CD4-positive, alpha-beta memory T cell (primary cell): Measurements from ENCODE around the gene ACAP1. TPM values are rescaled to one million over a fixed set of nuclear protein-coding genes. Genes with fewer than 3 reads are reported as not detected.
A peak's percentile ranks its signal among the peaks of the same experiment; 100 is the strongest.

Source experiments
- CTCF ChIA-PET: fragments of 350-600 bp; sonication (Branson Sonifier 250); formaldehyde crosslinking; loops from one replicate; lab custom pipeline; 2021; ENCODE audit warnings: inconsistent platforms; ENCODE audit not compliant: partially characterized antibody; lab: Charles Lee
- POLR2A ChIA-PET: fragments of 350-600 bp; sonication (Branson Sonifier 250); formaldehyde crosslinking; loops from one replicate; lab custom pipeline; 2021; ENCODE audit not compliant: partially characterized antibody; lab: Charles Lee
- DNase-seq, 5 donors: peaks; one replicate each; pipeline versions ENCODE4 v3.0.0 to v3.0.0-alpha.2; 2020 to 2022; ENCODE audit warnings: mixed read lengths in 1 of 5
- H3K27ac ChIP-seq: one replicate; pipeline ENCODE4 v1.7.0; 2013; ENCODE audit warnings: low read depth, low read length
- H3K27me3 ChIP-seq: 2 replicates; pipeline ENCODE4 v1.7.0; 2013; ENCODE audit warnings: mild to moderate bottlenecking, low read length, moderate library complexity; ENCODE audit not compliant: insufficient read depth
- H3K36me3 ChIP-seq: 2 replicates; pipeline ENCODE4 v1.7.0; 2013; ENCODE audit warnings: mild to moderate bottlenecking, low read length, moderate library complexity; ENCODE audit not compliant: insufficient read depth
- H3K4me1 ChIP-seq: 2 replicates; pipeline ENCODE4 v1.7.0; 2013; ENCODE audit warnings: mild to moderate bottlenecking, low read length, moderate library complexity; ENCODE audit not compliant: insufficient read depth
- H3K4me3 ChIP-seq, 2 donors: one replicate each; pipeline ENCODE4 v1.7.0; 2013; ENCODE audit warnings: low read length in 2 of 2, mild to moderate bottlenecking in 1 of 2
- H3K9me3 ChIP-seq, 2 donors: one replicate each; pipeline ENCODE4 v1.7.0; 2013; ENCODE audit warnings: low read length in 2 of 2, control low read depth in 1 of 2; ENCODE audit not compliant: control insufficient read depth in 1 of 2
- H3K27ac Mint-ChIP-seq, 7 donors: one replicate each; pipeline ENCODE4 v1.8.0; 2020 to 2021; ENCODE audit warnings: mixed read lengths in 7 of 7, mild to moderate bottlenecking in 6 of 7, inconsistent platforms in 3 of 7, moderate library complexity in 3 of 7
- H3K27me3 Mint-ChIP-seq, 2 donors: one replicate each; pipeline ENCODE4 v1.8.0; 2020 to 2021; ENCODE audit warnings: mixed read lengths in 2 of 2
- H3K36me3 Mint-ChIP-seq, 2 donors: one replicate each; pipeline ENCODE4 v1.8.0; 2020 to 2021; ENCODE audit warnings: mixed read lengths in 2 of 2, inconsistent platforms in 1 of 2, mild to moderate bottlenecking in 1 of 2
- H3K4me1 Mint-ChIP-seq, 4 donors: one replicate each; pipeline ENCODE4 v1.8.0; 2020 to 2021; ENCODE audit warnings: mixed read lengths in 4 of 4, mild to moderate bottlenecking in 1 of 4
- H3K4me3 Mint-ChIP-seq, 8 donors: one replicate each; pipeline ENCODE4 v1.8.0; 2020 to 2021; ENCODE audit warnings: mixed read lengths in 8 of 8, mild to moderate bottlenecking in 7 of 8, moderate library complexity in 6 of 8, inconsistent platforms in 3 of 8
- H3K9me3 Mint-ChIP-seq, 8 donors: one replicate each; pipeline ENCODE4 v1.8.0; 2020 to 2021; ENCODE audit warnings: mixed read lengths in 8 of 8, mild to moderate bottlenecking in 5 of 8, inconsistent platforms in 3 of 8, moderate library complexity in 1 of 8
- intact Hi-C: fragments of 100-400 bp; cut with micrococcal nuclease; formaldehyde crosslinking; loops from one replicate; pipeline ENCODE4 v1.15.1; 2023
- polyA plus RNA-seq, 2 donors: library from polyadenylated mRNA; unstranded; fragments of 300-500 nt; fragmentation: Illumina TruSeq; gene quantifications; one replicate each; pipeline ENCODE4 v1.2.3, GENCODE V29; 2021
- total RNA-seq, 2 experiments: library from RNA; stranded (reverse); gene quantifications; one replicate each; pipeline ENCODE4 v1.2.3, GENCODE V29; 2021

Gene ACAP1
- total and polyA plus RNA-seq, 4 experiments from 2014 or later = 261 to 516 (median 386) TPM

DNA sequence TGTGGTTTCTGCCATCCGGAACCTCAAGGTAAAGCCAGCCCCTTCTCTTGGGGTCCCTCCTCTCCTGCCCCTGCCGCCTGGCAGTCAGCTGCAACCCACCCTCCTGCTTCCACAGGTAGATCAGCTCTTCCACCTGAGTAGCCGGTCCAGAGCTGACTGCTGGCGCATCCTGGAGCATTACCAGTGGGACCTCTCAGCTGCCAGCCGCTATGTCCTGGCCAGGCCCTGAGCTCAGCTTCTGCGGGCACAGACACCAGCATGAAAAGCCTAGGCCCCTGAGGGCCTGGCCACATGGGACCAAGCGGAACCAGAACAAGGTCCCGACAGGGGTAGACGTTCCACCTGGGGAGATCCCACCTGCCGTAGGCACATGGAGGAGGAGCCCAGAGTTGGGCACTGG lies 52.5 kb downstream of the ACAP1 start:
- intact Hi-C loops = no loop called here
- Histone ChIP-seq H3K4me3 (no peak overlapping the region), H3K27me3 (no peaks in the 10 kb centered on the region), H3K36me3 (peaks cover 42% of the 10 kb centered on the region), H3K4me1 (peaks cover 51% of the 10 kb centered on the region), H3K27ac (no peak overlapping the region), H3K9me3 (no peaks in the 10 kb centered on the region)
- H3K9me3 Mint-ChIP-seq = no peaks in the 10 kb centered on the region
- peaks cover 11 to 53% (median 32%) of the 10 kb centered on the region in 4 donors for H3K4me1 Mint-ChIP-seq
- DNase-seq = no peak
- ChIA-PET CTCF (interaction anchor here (0.7 to 3.3 kb wide), 2 partner anchors 33 to 47 kb away, joined by 4 to 14 read pairs; partner anchors contain the start of gene TMEM95), POLR2A (interaction anchor here (1.1 to 6.8 kb wide), 4 partner anchors 9 to 38 kb away, joined by 3 to 69 read pairs (median 8); partner anchors contain the start of gene TMEM256)
- H3K27me3 Mint-ChIP-seq = no peaks in the 10 kb centered on the region
- H3K27ac Mint-ChIP-seq = no peak overlapping the region
- H3K36me3 Mint-ChIP-seq = peaks cover 34 to 56% of the 10 kb centered on the region in 2 donors
- H3K4me3 Mint-ChIP-seq = no peak overlapping the region

DNA sequence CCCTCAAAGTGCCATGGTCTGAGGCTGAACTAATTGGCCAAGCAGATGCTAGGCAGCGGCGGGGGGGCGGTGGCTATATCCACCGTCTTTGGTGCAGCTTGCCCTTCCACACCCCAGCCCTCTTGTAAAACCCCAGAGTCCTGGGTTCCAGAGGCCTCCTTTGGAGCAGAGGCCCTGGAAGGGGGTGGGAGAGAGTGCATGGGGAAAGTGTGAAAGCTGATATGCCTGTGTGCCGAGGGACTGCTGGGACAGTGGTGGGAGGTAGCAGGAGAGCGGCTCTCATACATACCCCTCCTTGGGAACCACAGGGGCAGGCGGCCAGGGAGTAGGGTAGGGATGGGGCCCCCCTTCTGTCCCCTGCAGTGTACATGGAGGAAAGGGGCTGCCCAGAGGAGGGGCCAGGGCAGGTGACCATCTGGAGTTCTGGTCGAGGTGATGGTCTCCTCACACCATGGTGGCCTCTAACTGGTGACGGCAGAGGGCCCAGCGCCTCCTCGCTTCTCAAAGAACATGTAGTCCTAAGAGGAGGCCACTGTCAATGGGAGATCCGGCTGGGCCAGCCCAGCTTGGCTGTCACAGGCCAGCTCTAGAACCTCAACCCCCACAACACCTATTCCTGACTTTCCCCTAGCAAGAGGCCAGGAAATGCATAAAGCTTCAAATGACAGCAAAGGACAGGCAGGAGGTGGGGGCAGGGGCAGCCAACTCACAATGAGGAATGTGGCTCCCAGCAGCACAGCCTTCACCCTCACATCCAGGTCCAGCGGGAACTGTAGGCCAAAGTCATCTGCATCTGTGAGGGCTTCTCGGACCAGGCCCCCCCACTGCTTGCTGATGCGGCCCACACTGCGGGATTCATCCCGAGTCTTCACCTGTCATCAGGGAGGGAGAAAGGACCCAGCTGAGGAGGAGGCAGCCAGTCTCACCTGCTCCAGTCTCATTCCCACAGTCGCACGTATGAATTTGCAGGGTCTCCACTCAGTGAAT lies 53.9 kb downstream of the ACAP1 start:
- no peak overlapping the region for H3K4me3 ChIP-seq
- DNase-seq = no peak

GRCh38 chr17:7391307-7391706 lies 55.0 kb downstream of the ACAP1 start:
- CTCF ChIA-PET = no interaction called here
- DNase-seq = no peak
- Histone ChIP-seq H3K27me3 (no peaks in the 10 kb centered on the region), H3K4me3 (no peak overlapping the region), H3K27ac (no peak overlapping the region), H3K4me1 (peaks cover 48% of the 10 kb centered on the region), H3K9me3 (no peaks in the 10 kb centered on the region), H3K36me3 (peaks cover 42% of the 10 kb centered on the region)
- Mint-ChIP-seq H3K36me3 (peaks cover 34 to 52% of the 10 kb centered on the region in 2 donors), H3K9me3 (peaks cover 0 to 3% (median 0%) of the 10 kb centered on the region in 8 donors), H3K27me3 (no peaks in the 10 kb centered on the region), H3K4me1 (peaks cover 12 to 47% (median 33%) of the 10 kb centered on the region in 4 donors), H3K27ac (peak overlapping the region in 4 of 7 donors; percentile 35 to 70 (median 57)), H3K4me3 (peak overlapping the region in 3 of 8 donors; percentile 29 to 83 (median 58))
- intact Hi-C loops = loop anchor here (5.0 kb wide), 1 partner anchor 39 kb away; the partner anchor contains the start of gene KCTD11
- POLR2A ChIA-PET = no interaction called here

More for the DNA sequence above, 53.9 kb downstream of the ACAP1 start:
- intact Hi-C loops = loop anchor here (5.0 kb wide), 1 partner anchor 38 kb away; the partner anchor contains the start of gene KCTD11
- H3K27ac ChIP-seq = peak overlapping the region; percentile 10
- no peaks in the 10 kb centered on the region for H3K27me3 ChIP-seq
- peaks cover 48% of the 10 kb centered on the region for H3K4me1 ChIP-seq
- CTCF ChIA-PET = interaction anchor here (1.0 to 3.3 kb wide), 2 partner anchors 34 to 47 kb away, joined by 3 to 14 read pairs; partner anchors contain the start of gene TMEM95
- POLR2A ChIA-PET = interaction anchor here (0.7 to 6.8 kb wide), 4 partner anchors 10 to 48 kb away, joined by 3 to 69 read pairs (median 3); partner anchors contain the start of gene TMEM256
- no peak overlapping the region for H3K4me3 Mint-ChIP-seq
- peak overlapping the region in 5 of 7 donors; percentile 12 to 65 (median 25) for H3K27ac Mint-ChIP-seq
- H3K9me3 Mint-ChIP-seq = peaks cover 0 to 3% (median 0%) of the 10 kb centered on the region in 8 donors
- H3K27me3 Mint-ChIP-seq = no peaks in the 10 kb centered on the region
- H3K36me3 Mint-ChIP-seq = peaks cover 34 to 55% of the 10 kb centered on the region in 2 donors
- H3K36me3 ChIP-seq = peaks cover 42% of the 10 kb centered on the region
- peaks cover 11 to 51% (median 32%) of the 10 kb centered on the region in 4 donors for H3K4me1 Mint-ChIP-seq
- no peaks in the 10 kb centered on the region for H3K9me3 ChIP-seq

GRCh38 chr17:7392696-7393612 lies 56.6 kb downstream of the ACAP1 start:
- Mint-ChIP-seq H3K4me3 (peak overlapping the region; percentile 93 to 97 (median 96)), H3K27ac (peak overlapping the region in 5 of 7 donors; percentile 50 to 98 (median 88)), H3K36me3 (peaks cover 34 to 45% of the 10 kb centered on the region in 2 donors), H3K9me3 (peaks cover 0 to 3% (median 0%) of the 10 kb centered on the region in 8 donors), H3K27me3 (no peaks in the 10 kb centered on the region), H3K4me1 (peaks cover 12 to 47% (median 33%) of the 10 kb centered on the region in 4 donors)
- H3K36me3 ChIP-seq = peaks cover 42% of the 10 kb centered on the region
- no peaks in the 10 kb centered on the region for H3K9me3 ChIP-seq
- H3K4me3 ChIP-seq = peak overlapping the region; percentile 78 to 94
- peaks cover 48% of the 10 kb centered on the region for H3K4me1 ChIP-seq
- DNase-seq = no peak
- no peaks in the 10 kb centered on the region for H3K27me3 ChIP-seq
- intact Hi-C loops = loop anchor here (5.0 kb wide), 1 partner anchor 41 kb away; the partner anchor contains the start of gene KCTD11
- ChIA-PET POLR2A (interaction anchor here (0.9 to 4.3 kb wide), 8 partner anchors 9 to 293 kb away, joined by 3 to 57 read pairs (median 8); partner anchors contain the start of genes NEURL4, POLR2A, TMEM102 and TMEM256), CTCF (interaction anchor here (0.6 to 3.4 kb wide), 4 partner anchors 35 to 44 kb away, joined by 3 to 8 read pairs (median 4); no protein-coding TSS in a partner anchor)
- peak overlapping the region; percentile 91 for H3K27ac ChIP-seq

DNA sequence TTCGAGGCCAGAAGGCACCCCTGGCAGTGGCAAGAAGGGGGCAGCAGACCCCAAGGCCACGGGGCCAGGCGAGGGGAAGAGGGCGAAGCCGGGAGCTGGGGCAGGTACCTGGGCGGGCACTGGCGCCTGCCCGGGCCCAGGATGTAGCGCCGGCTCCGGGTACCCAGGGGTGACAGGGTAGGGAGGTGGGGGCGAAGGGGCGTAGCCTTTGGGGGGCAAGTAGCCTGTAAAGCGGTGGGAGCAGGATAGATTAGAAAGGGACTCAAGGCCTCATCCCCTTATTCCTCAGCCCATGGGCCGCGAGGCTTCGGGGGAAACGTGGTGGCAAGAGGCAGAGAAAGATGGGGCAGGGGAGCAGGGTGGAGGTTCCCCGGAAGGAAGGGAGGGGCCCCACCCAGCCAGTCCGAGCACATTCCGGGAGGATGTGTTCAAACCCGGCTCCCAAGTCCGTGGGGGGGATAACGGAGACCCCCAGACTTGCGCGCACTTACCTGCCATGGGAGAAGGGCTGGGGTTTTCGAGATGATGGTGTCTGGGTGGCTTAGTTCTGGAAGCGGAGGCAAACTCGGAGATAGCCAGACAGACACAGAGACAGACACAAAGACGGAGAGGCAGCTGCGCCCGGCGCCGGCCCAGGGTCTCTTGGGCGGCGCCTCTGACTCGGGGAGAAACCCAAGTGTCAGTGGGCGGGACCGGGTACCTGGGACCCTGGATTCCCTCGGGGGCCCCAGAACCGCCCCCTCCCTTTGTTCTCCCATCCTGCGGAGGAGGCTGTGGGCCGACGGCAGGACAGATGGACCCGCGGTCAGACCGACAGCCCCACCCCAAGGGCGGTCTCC lies 57.5 kb downstream of the ACAP1 start:
- DNase-seq = peak; percentile 53 to 84 (median 76)
- Mint-ChIP-seq H3K27me3 (no peaks in the 10 kb centered on the region), H3K4me1 (peaks cover 12 to 47% (median 33%) of the 10 kb centered on the region in 4 donors), H3K9me3 (peaks cover 0 to 3% (median 0%) of the 10 kb centered on the region in 8 donors), H3K36me3 (peaks cover 34 to 40% of the 10 kb centered on the region in 2 donors), H3K27ac (peak overlapping the region; percentile 92 to 98 (median 94)), H3K4me3 (peak overlapping the region; percentile 93 to 97 (median 96))
- peaks cover 37% of the 10 kb centered on the region for H3K36me3 ChIP-seq
- peaks cover 48% of the 10 kb centered on the region for H3K4me1 ChIP-seq
- no peaks in the 10 kb centered on the region for H3K27me3 ChIP-seq
- ChIA-PET CTCF (interaction anchor here (0.8 to 3.4 kb wide), 3 partner anchors 37 to 167 kb away, joined by 3 to 8 read pairs (median 4); no protein-coding TSS in a partner anchor), POLR2A (interaction anchor here (0.9 to 4.3 kb wide), 13 partner anchors 10 to 293 kb away, joined by 3 to 57 read pairs (median 6); partner anchors contain the start of genes ACADVL, ACAP1, DLG4 and MPDU1)
- intact Hi-C loops = loop anchor here (1.0 to 5.0 kb wide), 4 partner anchors 10 to 42 kb away; partner anchors contain the start of genes KCTD11, TMEM102 and TMEM256
- peak overlapping the region; percentile 91 for H3K27ac ChIP-seq
- peak overlapping the region; percentile 78 to 94 for H3K4me3 ChIP-seq
- H3K9me3 ChIP-seq = no peaks in the 10 kb centered on the region
